Panc1 (cell line): ENCODE results near the gene NKRF. TPM values are rescaled to one million over a fixed set of nuclear protein-coding genes. Genes with fewer than 3 reads are reported as not detected.

Experiments
- ATAC-seq: fragments of 200-7000 bp; cut with Tn5 transposase; 2 replicates; pipeline ENCODE4 v1.9.1; 2020; ENCODE audit warnings: mild to moderate bottlenecking, moderate library complexity
- BruUV-seq: library from RNA; stranded (reverse); fragments of 400-500 nt; replicated peaks from 2 replicates; lab custom pipeline; 2021; lab: Mats Ljungman, UMichigan
- CTCF ChIA-PET: fragments of 300-600 bp; sonication (Branson Sonifier 250); formaldehyde crosslinking; loops from one replicate; lab custom pipeline; 2022; ENCODE audit warnings: antibody characterized with exemption; lab: Charles Lee
- POLR2A ChIA-PET: fragments of 300-600 bp; sonication (Branson Sonifier 250); formaldehyde crosslinking; loops from one replicate; lab custom pipeline; 2022; ENCODE audit warnings: antibody characterized with exemption; lab: Charles Lee
- DNase-seq: peaks from one replicate; pipeline ENCODE4 v3.0.0-alpha.2; 2010; ENCODE audit warnings: low read depth, low spot score
- H3K27ac ChIP-seq: 2 replicates; pipeline ENCODE4 v1.5.1; 2011; ENCODE audit warnings: mild to moderate bottlenecking, low read length, inconsistent platforms
- H3K27me3 ChIP-seq: fragments of 200-500 bp; sonication (Bioruptor generic); 2 replicates; pipeline ENCODE4 v1.6.0; 2014; ENCODE audit warnings: low read length, inconsistent platforms; ENCODE audit not compliant: control insufficient read depth, insufficient read depth
- H3K36me3 ChIP-seq: fragments of 200-500 bp; sonication (Bioruptor generic); 2 replicates; pipeline ENCODE4 v1.5.1; 2014; ENCODE audit warnings: inconsistent platforms, mild to moderate bottlenecking, low read length, moderate library complexity; ENCODE audit not compliant: control insufficient read depth, insufficient read depth
- H3K4me1 ChIP-seq: 2 replicates; pipeline ENCODE4 v1.5.1; 2011; ENCODE audit warnings: inconsistent platforms, mild to moderate bottlenecking, low read length, moderate library complexity; ENCODE audit not compliant: control insufficient read depth, insufficient read depth
- H3K4me3 ChIP-seq, 2 experiments: 2 replicates each; pipeline ENCODE4 v1.5.1; 2011 to 2012; ENCODE audit warnings: low read depth in 2 of 2, low read length in 2 of 2, mild to moderate bottlenecking in 2 of 2, inconsistent platforms in 1 of 2, moderate library complexity in 1 of 2
- H3K9me3 ChIP-seq: fragments of 200-500 bp; sonication (Bioruptor generic); 2 replicates; pipeline ENCODE4 v1.5.1; 2014; ENCODE audit warnings: low read depth, mild to moderate bottlenecking, inconsistent platforms, low read length, moderate library complexity; ENCODE audit not compliant: control insufficient read depth, insufficient read depth
- CTCF ChIP-seq: fragments of 450-650 bp; IDR thresholded peaks from 2 replicates; pipeline ENCODE4 v1.5.1; 2017; ENCODE audit warnings: mild to moderate bottlenecking
- POLR2AphosphoS5 ChIP-seq: IDR thresholded peaks from 2 replicates; pipeline ENCODE4 v1.6.1; 2012; ENCODE audit warnings: mild to moderate bottlenecking, low read depth, low read length, moderate library complexity
- REST ChIP-seq, 2 experiments: IDR thresholded peaks; 2 replicates each; pipeline ENCODE4 v1.6.1; 2011 to 2012; ENCODE audit warnings: low read depth in 2 of 2, control low read depth in 1 of 2, low read length in 1 of 2, mild to moderate bottlenecking in 1 of 2, moderate library complexity in 1 of 2; ENCODE audit not compliant: insufficient read depth in 1 of 2
- SIN3A ChIP-seq: IDR thresholded peaks from 2 replicates; pipeline ENCODE4 v1.6.1; 2012; ENCODE audit warnings: low read depth, mild to moderate bottlenecking, low read length, moderate library complexity, borderline replicate concordance; ENCODE audit not compliant: insufficient read depth
- TCF7L2 ChIP-seq: IDR thresholded peaks from 2 replicates; pipeline ENCODE4 v1.6.1; 2011; ENCODE audit warnings: mild to moderate bottlenecking, low read depth, low read length, inconsistent platforms
- in situ Hi-C: cut with HindIII; loops from 2 replicates; pipeline ENCODE4 v1.10.0; 2016; ENCODE audit warnings: low sequenced_read_pairs, low pct_unique_long_range_greater_than_20kb
- intact Hi-C: fragments of 100-400 bp; cut with micrococcal nuclease; formaldehyde crosslinking; loops from one replicate; pipeline ENCODE4 v1.10.0; 2022; ENCODE audit not compliant: unreplicated experiment
- total RNA-seq: library from RNA; stranded (reverse); gene quantifications from one replicate; pipeline ENCODE4 v1.2.1, GENCODE V29; 2021; ENCODE audit not compliant: unreplicated experiment

The NKRF gene
- total RNA-seq, 1 experiment from 2014 or later, result 25.5 TPM

- H3K4me1 ChIP-seq, result no peaks in the 10 kb centered on the region
- H3K27me3 ChIP-seq, result no peaks in the 10 kb centered on the region
- ChIA-PET CTCF (no interaction called here), POLR2A (interaction anchor here (0.5 kb wide), 1 partner anchor 419 kb away, joined by 3 read pairs; no protein-coding TSS in a partner anchor)
- DNase-seq (no peak), ATAC-seq (no peak)
- no peak overlapping the region for H3K27ac ChIP-seq
- BruUV-seq, result no TSS peak
- no peaks in the 10 kb centered on the region for H3K9me3 ChIP-seq
- intact Hi-C loops, result no loop called here
- TF ChIP-seq POLR2AphosphoS5, result no peak
- no peak for TF ChIP-seq TCF7L2
- TF ChIP-seq CTCF, result no peak
- no peak for TF ChIP-seq SIN3A
- H3K4me3 ChIP-seq, result no peak overlapping the region
- H3K36me3 ChIP-seq, result no peaks in the 10 kb centered on the region
- in situ Hi-C loops, result no loop called here
Observed at GRCh38 chrX:119549327-119550016, 56.8 kb downstream of the NKRF start.

GRCh38 chrX:119541188-119541587, 65.0 kb downstream of the NKRF start:
- peak; percentile 69; the same call in 1 of the 2 replicates for ATAC-seq
- intact Hi-C loops, result no loop called here
- Histone ChIP-seq H3K4me1 (no peaks in the 10 kb centered on the region), H3K27me3 (no peaks in the 10 kb centered on the region), H3K9me3 (no peaks in the 10 kb centered on the region), H3K36me3 (no peaks in the 10 kb centered on the region), H3K27ac (no peak overlapping the region), H3K4me3 (no peak overlapping the region)
- no TSS peak for BruUV-seq
- TF ChIP-seq TCF7L2, result no peak
- TF ChIP-seq SIN3A, result no peak
- no peak for TF ChIP-seq POLR2AphosphoS5
- no peak for TF ChIP-seq REST (IDR thresholded peaks at IDR 0.05; ENCODE audit: insufficient read depth in 1 of 2, low read depth in 2 of 2, low read length in 1 of 2)
- TF ChIP-seq CTCF, result no peak
- POLR2A ChIA-PET, result no interaction called here
- DNase-seq, result peak; percentile 33
- CTCF ChIA-PET, result no interaction called here
- in situ Hi-C loops, result no loop called here
